ENCODE data around the gene AS3MT.
"Not testable (repeated sequence)": the region's sequence is repeated elsewhere in the genome, so short reads cannot be mapped to it uniquely, and the experiment has no call there.

Gene AS3MT

DNA sequence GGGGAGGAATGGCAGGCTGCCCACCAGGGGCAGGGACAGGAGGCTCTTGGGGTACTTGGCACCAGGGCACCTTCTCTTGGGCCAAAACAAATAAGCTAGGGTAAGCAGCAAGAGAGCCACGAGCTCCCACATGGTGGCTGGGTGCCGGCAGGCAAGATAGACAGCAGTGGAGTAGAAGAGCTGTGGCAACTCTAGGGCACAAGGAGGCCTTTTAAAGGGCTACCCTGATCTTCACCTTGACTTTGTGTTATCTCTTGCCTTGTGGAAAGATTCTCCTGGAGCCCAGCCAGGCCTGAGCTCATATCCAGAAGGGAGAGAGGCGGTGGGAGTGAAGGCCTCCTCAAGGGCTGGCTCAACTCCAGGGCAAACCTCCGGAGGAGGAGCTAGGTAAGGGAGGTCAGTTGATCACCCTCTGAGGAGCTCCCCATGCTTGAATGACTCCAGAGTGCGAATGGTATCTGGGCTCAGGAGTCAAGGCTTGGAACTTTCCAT is 32.0 kb upstream of the AS3MT start, which contains the start of gene CYP17A1:
Gene CYP17A1, minus strand, starts transcription at position 184 of the 492 bp plus-strand sequence. Its CDS starts 52 bp downstream, at position 132.
- Histone ChIP-seq H3K27me3 (ENCODE audit: control insufficient read depth, insufficient read depth, low read length) (no peaks in the 10 kb centered on the region), H3K27ac (ENCODE audit: low read length) (no peak within 1 kb of the TSS), H3K36me3 (ENCODE audit: control insufficient read depth, low read depth, low read length) (no peaks in the 10 kb centered on the region), H3K9ac (ENCODE audit: low read length) (no peak within 1 kb of the TSS), H3K9me3 (ENCODE audit: control insufficient read depth, low read depth, low read length) (no peaks in the 10 kb centered on the region), H3K4me3 (ENCODE audit: low read length) (no peak within 1 kb of the TSS), H3K4me1 (ENCODE audit: control insufficient read depth, low read depth, low read length) (no peaks in the 10 kb centered on the region)

DNA sequence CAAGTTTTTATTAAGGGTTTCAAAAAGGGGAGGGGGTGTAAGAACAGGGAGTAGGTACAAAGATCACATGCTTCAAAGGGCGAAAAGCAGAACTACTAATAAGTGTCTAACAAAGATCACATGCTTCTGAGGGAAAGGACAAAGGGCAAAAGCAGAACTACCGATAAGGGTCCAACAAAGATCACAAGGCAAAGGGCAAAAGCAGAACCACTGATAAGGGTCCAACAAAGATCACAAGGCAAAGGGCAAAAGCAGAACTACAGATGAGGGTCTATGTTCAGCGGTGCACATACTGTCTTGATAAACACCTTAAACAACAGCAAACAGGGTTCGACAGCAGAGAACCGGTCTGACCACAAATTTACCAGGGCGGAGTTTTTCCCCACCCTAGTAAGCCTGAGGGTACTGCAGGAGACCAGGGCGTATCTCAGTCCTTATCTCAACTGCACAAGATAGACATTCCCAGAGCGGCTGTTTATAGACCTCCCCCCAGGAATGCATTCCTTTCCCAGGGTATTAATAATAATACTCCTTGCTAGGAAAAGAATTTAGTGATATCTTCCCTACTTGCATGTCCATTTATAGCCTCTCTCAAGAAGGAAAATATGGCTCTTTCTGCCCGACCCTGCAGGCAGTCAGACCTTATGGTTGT is 30.9 kb upstream of the AS3MT start:
- H3K9me3 ChIP-seq (ENCODE audit: control insufficient read depth, low read depth, low read length); H3K36me3 ChIP-seq (ENCODE audit: control insufficient read depth, low read depth, low read length); H3K4me3 ChIP-seq (ENCODE audit: low read length); H3K9ac ChIP-seq (ENCODE audit: low read length); H3K27me3 ChIP-seq (ENCODE audit: control insufficient read depth, insufficient read depth, low read length); H3K4me1 ChIP-seq (ENCODE audit: control insufficient read depth, low read depth, low read length); H3K27ac ChIP-seq (ENCODE audit: low read length): not testable (repeated sequence)

DNA sequence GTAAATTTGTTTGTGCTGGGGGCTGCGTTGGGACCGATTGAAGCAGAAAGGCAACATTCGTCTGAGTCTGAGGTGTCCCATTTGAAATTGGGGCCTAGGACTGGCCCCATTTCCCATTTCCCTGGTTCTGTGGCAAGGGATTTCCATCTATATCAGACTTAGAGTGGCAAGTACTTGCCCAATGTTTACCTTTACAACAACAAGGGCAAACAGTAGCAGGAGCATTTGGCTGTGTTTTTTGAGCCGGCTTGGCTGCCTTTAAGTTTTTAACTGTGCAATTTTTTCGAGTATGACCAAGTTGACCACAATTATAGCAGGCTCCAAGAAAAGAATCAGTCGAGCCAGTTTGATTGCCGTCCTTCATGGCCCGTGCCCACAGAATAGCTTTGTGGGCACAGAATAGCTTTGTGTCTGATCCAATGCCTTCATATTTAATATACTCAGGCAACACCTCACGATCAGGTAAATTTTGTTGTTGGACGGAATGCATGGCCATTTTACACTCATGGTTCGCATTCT is 27.4 kb upstream of the AS3MT start:
- H3K27me3 ChIP-seq (ENCODE audit: control insufficient read depth, insufficient read depth, low read length): no peaks in the 10 kb centered on the region
- H3K4me1 ChIP-seq (ENCODE audit: control insufficient read depth, low read depth, low read length): no peaks in the 10 kb centered on the region
- no peaks in the 10 kb centered on the region for H3K9me3 ChIP-seq (ENCODE audit: control insufficient read depth, low read depth, low read length)
- H3K4me3 ChIP-seq (ENCODE audit: low read length): no peak overlapping the region
- H3K27ac ChIP-seq (ENCODE audit: low read length): no peak overlapping the region
- no peaks in the 10 kb centered on the region for H3K36me3 ChIP-seq (ENCODE audit: control insufficient read depth, low read depth, low read length)
- no peak overlapping the region for H3K9ac ChIP-seq (ENCODE audit: low read length)

DNA sequence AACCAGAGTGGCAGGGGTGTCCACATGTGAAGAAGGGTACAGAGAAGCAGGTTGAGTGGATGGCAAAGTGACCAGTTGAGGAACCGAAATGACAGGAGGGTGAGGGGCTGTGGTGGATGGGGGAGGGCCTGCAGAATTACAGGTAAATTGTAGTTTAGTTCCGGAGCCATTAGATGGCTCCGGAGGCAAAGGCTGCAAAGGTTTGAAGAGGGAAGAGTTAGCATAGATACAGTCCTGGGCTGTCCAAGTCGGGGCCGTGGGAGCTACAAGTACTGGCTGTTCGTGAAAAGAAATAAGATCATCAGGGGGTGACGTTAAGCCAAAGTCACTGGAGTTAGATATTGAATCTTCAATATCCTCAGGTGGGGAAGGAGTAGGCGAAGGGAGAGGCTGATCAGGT is 26.1 kb upstream of the AS3MT start:
- not testable (repeated sequence) for H3K9me3 ChIP-seq (ENCODE audit: control insufficient read depth, low read depth, low read length)

DNA sequence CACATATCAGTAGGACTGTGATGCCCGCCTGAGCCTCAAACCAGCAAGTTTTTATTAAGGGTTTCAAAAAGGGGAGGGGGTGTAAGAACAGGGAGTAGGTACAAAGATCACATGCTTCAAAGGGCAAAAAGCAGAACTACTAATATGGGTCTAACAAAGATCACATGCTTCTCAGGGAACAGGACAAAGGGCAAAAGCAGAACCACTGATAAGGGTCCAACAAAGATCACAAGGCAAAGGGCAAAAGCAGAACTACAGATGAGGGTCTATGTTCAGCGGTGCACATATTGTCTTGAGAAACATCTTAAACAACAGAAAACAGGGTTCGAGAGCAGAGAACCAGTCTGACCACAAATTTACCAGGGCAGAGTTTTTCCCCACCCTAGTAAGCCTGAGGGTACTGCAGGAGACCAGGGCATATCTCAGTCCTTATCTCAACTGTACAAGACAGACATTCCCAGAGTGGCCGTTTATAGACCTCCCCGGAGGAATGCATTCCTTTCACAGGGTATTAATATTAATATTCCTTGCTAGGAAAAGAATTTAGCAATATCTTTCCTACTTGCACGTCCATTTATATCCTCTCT is 25.0 kb upstream of the AS3MT start:
- not testable (repeated sequence) for H3K27ac ChIP-seq (ENCODE audit: low read length); H3K36me3 ChIP-seq (ENCODE audit: control insufficient read depth, low read depth, low read length); H3K9me3 ChIP-seq (ENCODE audit: control insufficient read depth, low read depth, low read length); H3K4me1 ChIP-seq (ENCODE audit: control insufficient read depth, low read depth, low read length); H3K4me3 ChIP-seq (ENCODE audit: low read length); H3K27me3 ChIP-seq (ENCODE audit: control insufficient read depth, insufficient read depth, low read length); H3K9ac ChIP-seq (ENCODE audit: low read length)

More for the DNA sequence above, 26.1 kb upstream of the AS3MT start:
- H3K27me3 ChIP-seq (ENCODE audit: control insufficient read depth, insufficient read depth, low read length); H3K4me1 ChIP-seq (ENCODE audit: control insufficient read depth, low read depth, low read length); H3K27ac ChIP-seq (ENCODE audit: low read length); H3K36me3 ChIP-seq (ENCODE audit: control insufficient read depth, low read depth, low read length); H3K4me3 ChIP-seq (ENCODE audit: low read length); H3K9ac ChIP-seq (ENCODE audit: low read length): not testable (repeated sequence)

DNA sequence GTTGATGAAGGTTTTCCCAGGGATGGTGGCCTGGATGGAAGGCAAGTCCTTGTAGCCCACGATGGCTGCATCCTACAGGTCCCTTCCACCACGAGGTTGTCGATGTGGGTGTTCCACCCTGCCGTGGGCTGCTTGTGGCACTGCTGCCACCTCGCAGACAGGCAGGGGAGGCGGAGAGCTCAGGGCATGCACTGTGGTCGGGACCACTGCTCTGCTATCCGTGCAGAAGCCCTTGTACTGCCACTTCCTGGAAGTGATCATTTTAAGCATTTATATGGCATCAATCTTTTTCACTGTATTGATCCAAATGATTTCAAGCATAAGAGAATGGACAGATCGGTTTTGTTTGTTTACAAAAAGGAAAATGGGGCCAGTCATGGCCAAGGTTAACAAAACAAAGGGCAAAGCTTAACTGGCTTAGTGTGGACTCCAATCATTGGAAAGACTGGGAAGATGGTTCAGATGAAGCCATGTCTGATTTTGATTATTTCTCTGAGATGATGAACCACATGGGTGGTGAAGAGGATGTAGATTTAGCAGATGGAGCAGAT is 23.8 kb upstream of the AS3MT start:
- Histone ChIP-seq H3K9ac (ENCODE audit: low read length) (no peak overlapping the region), H3K9me3 (ENCODE audit: control insufficient read depth, low read depth, low read length) (no peaks in the 10 kb centered on the region), H3K4me3 (ENCODE audit: low read length) (no peak overlapping the region), H3K27ac (ENCODE audit: low read length) (no peak overlapping the region), H3K27me3 (ENCODE audit: control insufficient read depth, insufficient read depth, low read length) (no peaks in the 10 kb centered on the region), H3K36me3 (ENCODE audit: control insufficient read depth, low read depth, low read length) (no peaks in the 10 kb centered on the region), H3K4me1 (ENCODE audit: control insufficient read depth, low read depth, low read length) (no peaks in the 10 kb centered on the region)

DNA sequence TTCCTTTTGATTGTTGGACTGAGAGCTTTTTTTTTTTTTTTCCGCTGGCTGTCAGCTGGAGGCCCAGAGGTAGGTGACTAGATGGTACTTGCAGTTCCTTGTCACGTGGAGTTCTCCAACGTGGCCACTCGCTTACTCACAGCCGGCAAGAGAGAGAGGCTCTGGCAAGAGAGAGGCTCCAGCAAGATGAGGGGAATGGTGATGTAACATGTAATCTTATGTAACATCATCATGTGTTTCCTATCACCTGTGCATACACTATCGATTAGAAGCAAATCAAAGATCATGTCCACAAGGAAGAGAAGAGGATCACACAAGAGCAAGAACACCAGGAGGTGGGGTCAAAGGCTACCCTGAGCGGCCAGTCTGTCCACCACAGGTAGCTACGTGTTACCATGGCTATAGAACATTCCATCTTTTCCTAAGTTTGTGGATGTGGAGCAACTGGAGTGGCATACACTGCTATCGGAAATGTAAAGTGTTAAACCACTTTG is 19.2 kb upstream of the AS3MT start:
- H3K4me3 ChIP-seq (ENCODE audit: low read length): no peak overlapping the region

DNA sequence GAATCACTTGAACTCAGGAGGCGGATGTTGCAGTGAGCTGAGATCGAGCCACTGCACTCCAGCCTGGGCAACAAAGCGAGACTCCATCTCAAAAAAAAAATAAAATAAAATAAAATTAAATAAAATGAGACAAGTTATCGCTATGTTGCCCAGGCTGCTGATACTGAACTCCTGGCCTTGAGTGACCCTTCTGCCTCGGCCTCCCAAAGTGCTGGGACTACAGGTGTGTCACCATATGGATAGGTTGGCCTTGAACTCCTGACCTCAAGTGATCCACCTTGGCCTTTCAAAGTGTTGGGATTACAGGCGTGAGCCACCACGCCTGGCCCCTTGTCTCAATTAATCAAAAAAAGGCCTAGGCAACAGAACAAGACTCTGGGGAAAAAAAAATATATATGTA is 16.0 kb upstream of the AS3MT start:
- H3K9ac ChIP-seq (ENCODE audit: low read length); H3K27me3 ChIP-seq (ENCODE audit: control insufficient read depth, insufficient read depth, low read length); H3K27ac ChIP-seq (ENCODE audit: low read length); H3K4me3 ChIP-seq (ENCODE audit: low read length); H3K9me3 ChIP-seq (ENCODE audit: control insufficient read depth, low read depth, low read length); H3K36me3 ChIP-seq (ENCODE audit: control insufficient read depth, low read depth, low read length); H3K4me1 ChIP-seq (ENCODE audit: control insufficient read depth, low read depth, low read length): not testable (repeated sequence)

More for the DNA sequence above, 19.2 kb upstream of the AS3MT start:
- Histone ChIP-seq H3K27me3 (ENCODE audit: control insufficient read depth, insufficient read depth, low read length) (no peaks in the 10 kb centered on the region), H3K9me3 (ENCODE audit: control insufficient read depth, low read depth, low read length) (no peaks in the 10 kb centered on the region), H3K4me1 (ENCODE audit: control insufficient read depth, low read depth, low read length) (no peaks in the 10 kb centered on the region), H3K36me3 (ENCODE audit: control insufficient read depth, low read depth, low read length) (no peaks in the 10 kb centered on the region), H3K9ac (ENCODE audit: low read length) (no peak overlapping the region), H3K27ac (ENCODE audit: low read length) (no peak overlapping the region)

DNA sequence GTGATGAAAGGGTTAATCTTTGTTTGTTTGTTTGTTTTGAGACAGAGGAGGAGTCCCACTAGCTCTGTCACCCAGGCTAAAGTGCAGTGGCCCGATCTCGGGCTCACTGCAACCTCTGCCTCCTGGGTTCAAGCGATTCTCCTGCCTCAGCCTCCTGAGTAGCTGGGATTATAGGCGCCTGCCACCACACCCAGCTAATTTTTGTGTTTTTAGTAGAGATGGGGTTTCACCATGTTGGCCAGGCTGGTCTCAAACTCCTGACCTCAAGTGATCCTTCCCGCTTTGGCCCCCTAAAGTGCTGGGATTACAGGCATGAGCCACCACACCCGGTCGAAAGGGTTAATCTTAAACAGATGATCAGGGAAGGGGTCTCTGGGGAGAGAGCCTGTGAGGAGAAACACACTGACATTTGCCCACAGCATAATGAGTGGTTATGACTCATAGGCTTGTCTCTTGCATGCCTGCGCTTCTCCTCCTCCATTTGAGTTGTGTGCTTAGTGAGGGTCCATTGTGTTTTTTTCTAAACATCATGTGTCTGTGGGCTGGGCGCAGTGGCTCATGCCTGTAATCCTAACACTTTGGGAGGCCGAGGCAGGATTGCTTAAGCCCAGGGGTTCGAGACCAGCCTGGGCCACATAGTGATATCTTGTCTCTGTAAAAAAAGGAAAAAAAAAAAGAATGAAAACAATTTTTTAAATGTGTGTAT is 13.4 kb upstream of the AS3MT start:
- H3K9me3 ChIP-seq (ENCODE audit: control insufficient read depth, low read depth, low read length); H3K4me1 ChIP-seq (ENCODE audit: control insufficient read depth, low read depth, low read length); H3K27me3 ChIP-seq (ENCODE audit: control insufficient read depth, insufficient read depth, low read length); H3K4me3 ChIP-seq (ENCODE audit: low read length); H3K9ac ChIP-seq (ENCODE audit: low read length); H3K27ac ChIP-seq (ENCODE audit: low read length); H3K36me3 ChIP-seq (ENCODE audit: control insufficient read depth, low read depth, low read length): not testable (repeated sequence)

DNA sequence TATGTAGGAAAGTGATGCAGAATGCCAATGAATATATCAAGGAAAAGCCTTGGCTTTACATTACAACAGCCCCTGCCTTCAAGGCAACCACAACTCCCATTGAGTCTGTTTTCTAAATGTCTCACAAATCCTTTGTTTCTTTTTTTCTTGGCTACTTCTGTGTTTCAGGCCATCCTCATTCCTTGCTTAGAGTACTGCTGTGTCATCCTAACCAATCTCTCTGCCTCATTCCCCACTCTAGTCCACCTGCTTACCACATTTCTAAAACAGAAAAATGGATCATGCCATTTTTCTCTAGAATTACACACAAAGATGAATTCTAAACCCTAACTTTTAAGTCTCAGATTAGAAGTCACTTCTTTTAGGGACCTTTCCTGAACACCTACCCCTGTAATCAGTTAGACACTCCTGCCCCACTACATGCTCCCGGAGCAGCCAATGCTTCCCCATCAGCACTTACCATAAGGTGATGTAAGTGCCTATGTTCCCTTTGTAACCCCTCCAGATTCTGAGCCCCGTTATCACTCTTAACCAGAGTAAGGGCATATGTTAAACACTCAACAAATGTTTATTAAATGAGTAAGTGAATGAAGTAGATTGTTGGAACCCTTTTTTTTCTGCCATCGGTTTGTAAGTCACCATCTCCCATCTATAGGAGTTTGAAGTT is 12.4 kb upstream of the AS3MT start:
- no peak overlapping the region for H3K27ac ChIP-seq (ENCODE audit: low read length)
- H3K4me3 ChIP-seq (ENCODE audit: low read length): no peak overlapping the region
- H3K27me3 ChIP-seq (ENCODE audit: control insufficient read depth, insufficient read depth, low read length): no peaks in the 10 kb centered on the region
- H3K36me3 ChIP-seq (ENCODE audit: control insufficient read depth, low read depth, low read length): no peaks in the 10 kb centered on the region
- no peak overlapping the region for H3K9ac ChIP-seq (ENCODE audit: low read length)
- H3K4me1 ChIP-seq (ENCODE audit: control insufficient read depth, low read depth, low read length): no peaks in the 10 kb centered on the region
- no peaks in the 10 kb centered on the region for H3K9me3 ChIP-seq (ENCODE audit: control insufficient read depth, low read depth, low read length)

DNA sequence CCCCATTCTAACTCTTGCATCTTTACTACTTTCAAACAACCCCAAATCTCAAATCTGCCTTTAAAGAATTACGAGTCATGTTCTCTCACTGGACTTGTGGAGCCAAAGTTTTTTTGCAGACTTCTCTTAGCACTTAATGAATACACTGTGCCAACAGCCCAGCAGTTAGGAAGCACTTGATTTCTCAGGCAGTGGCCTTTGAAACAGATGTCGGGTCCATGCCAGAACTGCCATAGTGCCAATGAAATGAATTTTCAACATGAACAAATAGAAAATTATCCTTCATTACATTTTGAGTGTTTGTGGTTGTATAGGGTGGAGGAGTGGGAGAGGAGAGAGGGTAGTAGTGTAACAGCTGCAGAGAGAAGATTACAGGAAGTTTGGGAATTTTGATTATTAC is 9.4 kb upstream of the AS3MT start:
- H3K27ac ChIP-seq (ENCODE audit: low read length): no peak overlapping the region
- H3K9me3 ChIP-seq (ENCODE audit: control insufficient read depth, low read depth, low read length): no peaks in the 10 kb centered on the region
- H3K9ac ChIP-seq (ENCODE audit: low read length): no peak overlapping the region
- no peaks in the 10 kb centered on the region for H3K36me3 ChIP-seq (ENCODE audit: control insufficient read depth, low read depth, low read length)
- H3K4me3 ChIP-seq (ENCODE audit: low read length): no peak overlapping the region
- no peaks in the 10 kb centered on the region for H3K4me1 ChIP-seq (ENCODE audit: control insufficient read depth, low read depth, low read length)
- H3K27me3 ChIP-seq (ENCODE audit: control insufficient read depth, insufficient read depth, low read length): no peaks in the 10 kb centered on the region
